ENCODE results near the gene SUGP2. TPM values are rescaled to one million over a fixed set of nuclear protein-coding genes. Genes with fewer than 3 reads are reported as not detected.
A peak's percentile ranks its signal among the peaks of the same experiment; 100 is the strongest.

Gene SUGP2
- total and polyA plus RNA-seq, 9 of the 15 experiments (the other 6 are each of a cell fraction or from before 2014, with no cell fraction given), result 13.1 to 101 (median 63.1) TPM

DNA sequence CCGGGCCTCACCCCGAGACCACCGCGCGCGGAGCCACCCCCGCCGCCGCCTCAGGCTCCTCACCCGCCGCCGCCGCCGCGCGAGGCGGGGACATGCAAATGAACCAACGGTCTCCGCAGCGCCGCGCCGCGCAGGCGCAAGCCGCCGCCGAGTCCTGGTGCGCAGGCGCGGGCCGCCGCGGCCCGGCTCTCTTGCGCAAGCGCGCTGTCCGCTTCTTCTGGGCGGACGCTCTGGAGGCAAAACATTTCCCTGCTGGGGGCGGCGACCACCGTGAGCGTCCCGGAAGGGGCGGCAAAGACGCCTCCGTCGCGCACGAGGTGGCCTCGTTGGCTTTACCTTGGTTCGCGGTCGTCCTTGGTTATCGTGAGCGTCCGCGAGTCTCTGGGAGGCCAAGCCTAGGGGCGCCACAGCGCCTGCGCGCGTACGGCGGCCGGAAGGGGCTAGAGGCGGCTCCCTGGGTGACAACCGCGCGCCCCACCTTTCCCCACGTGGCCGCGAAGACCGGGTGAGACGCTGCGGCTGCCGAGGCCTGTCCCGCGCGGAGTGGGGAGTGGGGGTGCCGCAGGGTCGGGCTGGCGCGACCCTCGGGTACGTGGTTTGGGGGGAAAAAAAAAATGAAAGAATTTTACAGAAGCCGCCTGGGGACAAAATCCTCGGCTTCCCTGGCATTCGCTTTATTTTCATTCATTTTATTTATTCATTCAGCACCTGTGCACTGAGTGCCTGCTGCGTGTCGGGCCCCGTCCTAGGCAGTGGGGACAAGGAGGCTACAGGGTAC lies at the start of gene SUGP2, which contains the start of gene ARMC6 (continued):
- TF ChIP-seq, protein P1, sequence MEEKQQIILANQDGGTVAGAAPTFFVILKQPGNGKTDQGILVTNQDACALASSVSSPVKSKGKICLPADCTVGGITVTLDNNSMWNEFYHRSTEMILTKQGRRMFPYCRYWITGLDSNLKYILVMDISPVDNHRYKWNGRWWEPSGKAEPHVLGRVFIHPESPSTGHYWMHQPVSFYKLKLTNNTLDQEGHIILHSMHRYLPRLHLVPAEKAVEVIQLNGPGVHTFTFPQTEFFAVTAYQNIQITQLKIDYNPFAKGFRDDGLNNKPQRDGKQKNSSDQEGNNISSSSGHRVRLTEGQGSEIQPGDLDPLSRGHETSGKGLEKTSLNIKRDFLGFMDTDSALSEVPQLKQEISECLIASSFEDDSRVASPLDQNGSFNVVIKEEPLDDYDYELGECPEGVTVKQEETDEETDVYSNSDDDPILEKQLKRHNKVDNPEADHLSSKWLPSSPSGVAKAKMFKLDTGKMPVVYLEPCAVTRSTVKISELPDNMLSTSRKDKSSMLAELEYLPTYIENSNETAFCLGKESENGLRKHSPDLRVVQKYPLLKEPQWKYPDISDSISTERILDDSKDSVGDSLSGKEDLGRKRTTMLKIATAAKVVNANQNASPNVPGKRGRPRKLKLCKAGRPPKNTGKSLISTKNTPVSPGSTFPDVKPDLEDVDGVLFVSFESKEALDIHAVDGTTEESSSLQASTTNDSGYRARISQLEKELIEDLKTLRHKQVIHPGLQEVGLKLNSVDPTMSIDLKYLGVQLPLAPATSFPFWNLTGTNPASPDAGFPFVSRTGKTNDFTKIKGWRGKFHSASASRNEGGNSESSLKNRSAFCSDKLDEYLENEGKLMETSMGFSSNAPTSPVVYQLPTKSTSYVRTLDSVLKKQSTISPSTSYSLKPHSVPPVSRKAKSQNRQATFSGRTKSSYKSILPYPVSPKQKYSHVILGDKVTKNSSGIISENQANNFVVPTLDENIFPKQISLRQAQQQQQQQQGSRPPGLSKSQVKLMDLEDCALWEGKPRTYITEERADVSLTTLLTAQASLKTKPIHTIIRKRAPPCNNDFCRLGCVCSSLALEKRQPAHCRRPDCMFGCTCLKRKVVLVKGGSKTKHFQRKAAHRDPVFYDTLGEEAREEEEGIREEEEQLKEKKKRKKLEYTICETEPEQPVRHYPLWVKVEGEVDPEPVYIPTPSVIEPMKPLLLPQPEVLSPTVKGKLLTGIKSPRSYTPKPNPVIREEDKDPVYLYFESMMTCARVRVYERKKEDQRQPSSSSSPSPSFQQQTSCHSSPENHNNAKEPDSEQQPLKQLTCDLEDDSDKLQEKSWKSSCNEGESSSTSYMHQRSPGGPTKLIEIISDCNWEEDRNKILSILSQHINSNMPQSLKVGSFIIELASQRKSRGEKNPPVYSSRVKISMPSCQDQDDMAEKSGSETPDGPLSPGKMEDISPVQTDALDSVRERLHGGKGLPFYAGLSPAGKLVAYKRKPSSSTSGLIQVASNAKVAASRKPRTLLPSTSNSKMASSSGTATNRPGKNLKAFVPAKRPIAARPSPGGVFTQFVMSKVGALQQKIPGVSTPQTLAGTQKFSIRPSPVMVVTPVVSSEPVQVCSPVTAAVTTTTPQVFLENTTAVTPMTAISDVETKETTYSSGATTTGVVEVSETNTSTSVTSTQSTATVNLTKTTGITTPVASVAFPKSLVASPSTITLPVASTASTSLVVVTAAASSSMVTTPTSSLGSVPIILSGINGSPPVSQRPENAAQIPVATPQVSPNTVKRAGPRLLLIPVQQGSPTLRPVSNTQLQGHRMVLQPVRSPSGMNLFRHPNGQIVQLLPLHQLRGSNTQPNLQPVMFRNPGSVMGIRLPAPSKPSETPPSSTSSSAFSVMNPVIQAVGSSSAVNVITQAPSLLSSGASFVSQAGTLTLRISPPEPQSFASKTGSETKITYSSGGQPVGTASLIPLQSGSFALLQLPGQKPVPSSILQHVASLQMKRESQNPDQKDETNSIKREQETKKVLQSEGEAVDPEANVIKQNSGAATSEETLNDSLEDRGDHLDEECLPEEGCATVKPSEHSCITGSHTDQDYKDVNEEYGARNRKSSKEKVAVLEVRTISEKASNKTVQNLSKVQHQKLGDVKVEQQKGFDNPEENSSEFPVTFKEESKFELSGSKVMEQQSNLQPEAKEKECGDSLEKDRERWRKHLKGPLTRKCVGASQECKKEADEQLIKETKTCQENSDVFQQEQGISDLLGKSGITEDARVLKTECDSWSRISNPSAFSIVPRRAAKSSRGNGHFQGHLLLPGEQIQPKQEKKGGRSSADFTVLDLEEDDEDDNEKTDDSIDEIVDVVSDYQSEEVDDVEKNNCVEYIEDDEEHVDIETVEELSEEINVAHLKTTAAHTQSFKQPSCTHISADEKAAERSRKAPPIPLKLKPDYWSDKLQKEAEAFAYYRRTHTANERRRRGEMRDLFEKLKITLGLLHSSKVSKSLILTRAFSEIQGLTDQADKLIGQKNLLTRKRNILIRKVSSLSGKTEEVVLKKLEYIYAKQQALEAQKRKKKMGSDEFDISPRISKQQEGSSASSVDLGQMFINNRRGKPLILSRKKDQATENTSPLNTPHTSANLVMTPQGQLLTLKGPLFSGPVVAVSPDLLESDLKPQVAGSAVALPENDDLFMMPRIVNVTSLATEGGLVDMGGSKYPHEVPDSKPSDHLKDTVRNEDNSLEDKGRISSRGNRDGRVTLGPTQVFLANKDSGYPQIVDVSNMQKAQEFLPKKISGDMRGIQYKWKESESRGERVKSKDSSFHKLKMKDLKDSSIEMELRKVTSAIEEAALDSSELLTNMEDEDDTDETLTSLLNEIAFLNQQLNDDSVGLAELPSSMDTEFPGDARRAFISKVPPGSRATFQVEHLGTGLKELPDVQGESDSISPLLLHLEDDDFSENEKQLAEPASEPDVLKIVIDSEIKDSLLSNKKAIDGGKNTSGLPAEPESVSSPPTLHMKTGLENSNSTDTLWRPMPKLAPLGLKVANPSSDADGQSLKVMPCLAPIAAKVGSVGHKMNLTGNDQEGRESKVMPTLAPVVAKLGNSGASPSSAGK (IDR thresholded peaks at IDR 0.05), result peak; percentile 99
- TF ChIP-seq, protein P2, sequence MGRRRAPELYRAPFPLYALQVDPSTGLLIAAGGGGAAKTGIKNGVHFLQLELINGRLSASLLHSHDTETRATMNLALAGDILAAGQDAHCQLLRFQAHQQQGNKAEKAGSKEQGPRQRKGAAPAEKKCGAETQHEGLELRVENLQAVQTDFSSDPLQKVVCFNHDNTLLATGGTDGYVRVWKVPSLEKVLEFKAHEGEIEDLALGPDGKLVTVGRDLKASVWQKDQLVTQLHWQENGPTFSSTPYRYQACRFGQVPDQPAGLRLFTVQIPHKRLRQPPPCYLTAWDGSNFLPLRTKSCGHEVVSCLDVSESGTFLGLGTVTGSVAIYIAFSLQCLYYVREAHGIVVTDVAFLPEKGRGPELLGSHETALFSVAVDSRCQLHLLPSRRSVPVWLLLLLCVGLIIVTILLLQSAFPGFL (CRISPR knock-in tag; IDR thresholded peaks at IDR 0.05), result peak; percentile 94
- TF ChIP-seq ZFX (CRISPR knock-in tag; IDR thresholded peaks at IDR 0.05), result peak; percentile 76
- peak; percentile 55 for TF ChIP-seq HMGN3 (IDR thresholded peaks at IDR 0.05; ENCODE audit: borderline replicate concordance, extremely low read depth, insufficient read length, low read depth, low read length)
- TF ChIP-seq, protein P3, sequence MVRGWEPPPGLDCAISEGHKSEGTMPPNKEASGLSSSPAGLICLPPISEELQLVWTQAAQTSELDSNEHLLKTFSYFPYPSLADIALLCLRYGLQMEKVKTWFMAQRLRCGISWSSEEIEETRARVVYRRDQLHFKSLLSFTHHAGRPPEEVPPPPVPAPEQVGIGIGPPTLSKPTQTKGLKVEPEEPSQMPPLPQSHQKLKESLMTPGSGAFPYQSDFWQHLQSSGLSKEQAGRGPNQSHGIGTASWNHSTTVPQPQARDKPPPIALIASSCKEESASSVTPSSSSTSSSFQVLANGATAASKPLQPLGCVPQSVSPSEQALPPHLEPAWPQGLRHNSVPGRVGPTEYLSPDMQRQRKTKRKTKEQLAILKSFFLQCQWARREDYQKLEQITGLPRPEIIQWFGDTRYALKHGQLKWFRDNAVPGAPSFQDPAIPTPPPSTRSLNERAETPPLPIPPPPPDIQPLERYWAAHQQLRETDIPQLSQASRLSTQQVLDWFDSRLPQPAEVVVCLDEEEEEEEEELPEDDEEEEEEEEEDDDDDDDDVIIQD (CRISPR knock-in tag; IDR thresholded peaks at IDR 0.05), result no peak

Data from K562 (cell line).